H1 (cell line): Measurements from ENCODE around the gene PLEKHH2. TPM values are rescaled to one million over a fixed set of nuclear protein-coding genes. Genes with fewer than 3 reads are reported as not detected.

Source experiments
- ASH2L ChIP-seq: fragments of 200-600, 300-600 bp; sonication (generic); IDR thresholded peaks from one replicate; pipeline ENCODE4 v1.7.1; 2017; ENCODE audit warnings: low read length
- CBX5 ChIP-seq: fragments of 300-800, 300-1000 bp; sonication (generic); IDR thresholded peaks from 2 replicates; pipeline ENCODE4 v1.7.1; 2016; ENCODE audit warnings: antibody characterized with exemption, low read length, low read depth
- CHD2 ChIP-seq: IDR thresholded peaks from 2 replicates; pipeline ENCODE4 v1.6.1; 2012; ENCODE audit warnings: low read length, improper control_type of control experiment
- EZH2 ChIP-seq: fragments of 200-600 bp; sonication (generic); IDR thresholded peaks from 2 replicates; pipeline ENCODE4 v1.7.1; 2012; ENCODE audit warnings: low read depth, mild to moderate bottlenecking, moderate library complexity, low read length, inconsistent platforms; ENCODE audit not compliant: severe bottlenecking
- TAF7 ChIP-seq: optimal IDR thresholded peaks from 2 replicates; pipeline ENCODE3; 2011; ENCODE audit warnings: low read depth, mild to moderate bottlenecking, inconsistent platforms, low read length, moderate library complexity, borderline replicate concordance
- ZNF274 ChIP-seq: IDR thresholded peaks from 2 replicates; pipeline ENCODE4 v1.7.0; 2012; ENCODE audit warnings: low read length, borderline replicate concordance; ENCODE audit errors: extremely low read depth
- polyA plus RNA-seq, 7 experiments: library from polyadenylated mRNA; depleted of rRNA in 3 of 7; stranded (reverse) in 5 of 7; unstranded in 2 of 7; fragments of >200 nt in 5 of 7; fragments of 200-250 nt in 2 of 7; gene quantifications; 1 replicate in 5 of 7; 2 replicates in 1 of 7; 4 replicates in 1 of 7; pipeline versions ENCODE4 v1.2.1 to v1.2.3, GENCODE V29; 2011 to 2013; ENCODE audit warnings: missing spikeins in 2 of 7, mixed read lengths in 2 of 7
- total RNA-seq: library from RNA; stranded (reverse); fragmentation: NEBNext Ultra II Directional; extraction: Animal tissue kit (Norgen Biotek cat#: 25700); gene quantifications from 2 replicates; pipeline ENCODE4 v1.2.1, GENCODE V29; 2021

The PLEKHH2 gene
- total and polyA plus RNA-seq, 2 of the 8 experiments (the other 6 are each of a cell fraction or from before 2014, with no cell fraction given) = 2.2 to 5.0 TPM

GRCh38 chr2:43791035-43791765 is 154.1 kb downstream of the PLEKHH2 start (continued):
- TF ChIP-seq CHD2 (no peak), EZH2 (no peak), ZNF274 (no peak), TAF7 (no peak), ASH2L (no peak), CBX5 (no peak)
- TF ChIP-seq, all 59 proteins: peak for 0
